DOHH2 (cell line): ENCODE data around the gene PLB1.

Source experiments
- CTCF ChIP-seq: fragments of 200-600 bp; sonication (generic); IDR thresholded peaks from one replicate; pipeline ENCODE4 v1.5.1; 2014; ENCODE audit warnings: antibody characterized with exemption, mild to moderate bottlenecking, low read depth, low read length; ENCODE audit not compliant: poor library complexity, severe bottlenecking
- EZH2phosphoT487 ChIP-seq: fragments of 200-600 bp; sonication (generic); IDR thresholded peaks from 2 replicates; pipeline ENCODE4 v1.6.1; 2017; ENCODE audit warnings: borderline replicate concordance, mild to moderate bottlenecking, antibody characterized with exemption, low read length, moderate library complexity, mixed read lengths

GRCh38 chr2:28588292-28588670 is 92.4 kb downstream of the PLB1 start:
- TF ChIP-seq CTCF (no peak), EZH2phosphoT487 (no peak)
